GM18858 (cell line): ENCODE data around the gene TBC1D3H.
"Not testable (repeated sequence)": the region's sequence is repeated elsewhere in the genome, so short reads cannot be mapped to it uniquely, and the experiment has no call there.

Experiments used
- ATAC-seq: cut with Tn5 transposase; IDR thresholded peaks from one replicate; pipeline ENCODE4 v1.9.1; 2021; ENCODE audit not compliant: unreplicated experiment

The TBC1D3H gene

GRCh38 chr17:36388385-36389245, at the start of gene TBC1D3H:
TBC1D3H (minus strand) TSS chr17:36388435; CDS start chr17:36386895, 1,540 bp downstream.
- ATAC-seq, result not testable (repeated sequence)

- not testable (repeated sequence) for ATAC-seq
Observed at GRCh38 chr17:36428891-36429290, 40.7 kb upstream of the TBC1D3H start.

GRCh38 chr17:36415180-36415941, 27.1 kb upstream of the TBC1D3H start:
- ATAC-seq, result not testable (repeated sequence)

- not testable (repeated sequence) for ATAC-seq
Observed at GRCh38 chr17:36390943-36391645, 2.9 kb upstream of the TBC1D3H start.

- ATAC-seq, result not testable (repeated sequence)
Observed at GRCh38 chr17:36375938-36376337, 12.3 kb downstream of the TBC1D3H start.

- ATAC-seq, result not testable (repeated sequence)
Observed at GRCh38 chr17:36362496-36362895, 25.7 kb downstream of the TBC1D3H start.
